Neuronal stem cell (in vitro differentiated cells): ENCODE results near the gene COL6A5.
A peak's percentile ranks its signal among the peaks of the same experiment; 100 is the strongest.

ENCODE experiments used
- DNase-seq: peaks from one replicate; pipeline ENCODE4 v3.0.0-alpha.2; 2013; ENCODE audit warnings: low spot score
- H2AFZ ChIP-seq: one replicate; pipeline ENCODE4 v1.6.1; 2013; ENCODE audit warnings: mild to moderate bottlenecking, low read length, inconsistent platforms
- H2AK5ac ChIP-seq: 2 replicates; pipeline ENCODE4 v1.6.1; 2013; ENCODE audit warnings: low read depth, mild to moderate bottlenecking, inconsistent platforms, low read length, moderate library complexity, mixed read lengths
- H2BK120ac ChIP-seq: 2 replicates; pipeline ENCODE4 v1.6.1; 2013; ENCODE audit warnings: low read depth, mild to moderate bottlenecking, inconsistent platforms, low read length, moderate library complexity, mixed read lengths
- H2BK12ac ChIP-seq: one replicate; pipeline ENCODE4 v1.6.1; 2013; ENCODE audit warnings: low read length, inconsistent platforms
- H2BK15ac ChIP-seq: 2 replicates; pipeline ENCODE4 v1.6.1; 2013; ENCODE audit warnings: mild to moderate bottlenecking, low read length, inconsistent platforms, mixed read lengths
- H2BK5ac ChIP-seq: one replicate; pipeline ENCODE4 v1.6.1; 2013; ENCODE audit warnings: inconsistent platforms, mild to moderate bottlenecking, low read length, moderate library complexity
- H3K14ac ChIP-seq: one replicate; pipeline ENCODE4 v1.6.1; 2013; ENCODE audit warnings: low read length, inconsistent platforms
- H3K18ac ChIP-seq: 2 replicates; pipeline ENCODE4 v1.6.1; 2013; ENCODE audit warnings: low read length, inconsistent platforms
- H3K23ac ChIP-seq: 2 replicates; pipeline ENCODE4 v1.6.1; 2013; ENCODE audit warnings: low read depth, mild to moderate bottlenecking, mixed read lengths, low read length, inconsistent platforms; ENCODE audit not compliant: poor library complexity
- H3K27ac ChIP-seq: replicated peaks from 3 replicates; pipeline ENCODE4 v1.5.1; 2013; ENCODE audit warnings: low read length, inconsistent platforms
- H3K27me3 ChIP-seq, 3 experiments: 2 replicates each; pipeline ENCODE4 v1.6.1; 2013; ENCODE audit warnings: low read length in 3 of 3, mild to moderate bottlenecking in 2 of 3, inconsistent platforms in 1 of 3, low read depth in 1 of 3, mixed read lengths in 1 of 3, moderate library complexity in 1 of 3; ENCODE audit not compliant: control insufficient read depth in 3 of 3, insufficient read depth in 3 of 3
- H3K36me3 ChIP-seq, 2 donors: replicated peaks in 1 of 2; 2 replicates each; pipeline ENCODE4 v1.6.1; 2013; ENCODE audit warnings: low read length in 2 of 2; ENCODE audit not compliant: control insufficient read depth in 2 of 2, insufficient read depth in 2 of 2
- H3K4ac ChIP-seq: 2 replicates; pipeline ENCODE4 v1.6.1; 2013; ENCODE audit warnings: inconsistent platforms, mild to moderate bottlenecking, low read length, moderate library complexity
- H3K4me1 ChIP-seq, 2 donors: 1 replicate in 1 of 2; 2 replicates in 1 of 2; pipeline ENCODE4 v1.6.1; 2013; ENCODE audit warnings: low read length in 2 of 2, low read depth in 1 of 2; ENCODE audit not compliant: control insufficient read depth in 2 of 2, insufficient read depth in 1 of 2
- H3K4me2 ChIP-seq: one replicate; pipeline ENCODE4 v1.6.1; 2013; ENCODE audit warnings: mild to moderate bottlenecking, low read length, inconsistent platforms; ENCODE audit not compliant: insufficient read depth, poor library complexity, severe bottlenecking
- H3K4me3 ChIP-seq, 2 donors: 2 replicates each; pipeline ENCODE4 v1.5.1; 2013; ENCODE audit warnings: low read length in 2 of 2, mild to moderate bottlenecking in 2 of 2, inconsistent platforms in 1 of 2, moderate library complexity in 1 of 2
- H3K79me1 ChIP-seq: one replicate; pipeline ENCODE4 v1.6.1; 2013; ENCODE audit warnings: low read depth, mild to moderate bottlenecking, inconsistent platforms, low read length, moderate library complexity
- H3K9ac ChIP-seq: one replicate; pipeline ENCODE4 v1.6.1; 2013; ENCODE audit warnings: mild to moderate bottlenecking, low read depth, low read length, inconsistent platforms; ENCODE audit not compliant: poor library complexity
- H3K9me3 ChIP-seq, 2 donors: replicated peaks in 1 of 2; 2 replicates each; pipeline versions ENCODE3 to v1.6.1; 2013; ENCODE audit warnings: low read length in 2 of 2, mild to moderate bottlenecking in 2 of 2, inconsistent platforms in 1 of 2, low read depth in 1 of 2, mixed read lengths in 1 of 2, moderate library complexity in 1 of 2; ENCODE audit not compliant: control insufficient read depth in 2 of 2, insufficient read depth in 1 of 2
- H4K8ac ChIP-seq: one replicate; pipeline ENCODE4 v1.6.1; 2013; ENCODE audit warnings: low read depth, mild to moderate bottlenecking, inconsistent platforms, low read length, moderate library complexity
- H4K91ac ChIP-seq: one replicate; pipeline ENCODE4 v1.6.1; 2013; ENCODE audit warnings: low read length, low read depth, mild to moderate bottlenecking, inconsistent platforms; ENCODE audit not compliant: poor library complexity
- WGBS, 2 donors: extraction: QIAGEN DNeasy Blood & Tissue Kit; methylation state at CpG; one replicate each; pipeline ENCODE4 v1.1.7; 2013; ENCODE audit warnings: missing lambda C conversion rate in 2 of 2, mixed read lengths in 1 of 2; ENCODE audit not compliant: insufficient read length in 2 of 2, insufficient replicate concordance in 1 of 2; ENCODE audit errors: extremely low coverage in 2 of 2; 5-methylcytosine and 5-hydroxymethylcytosine counted together

Gene COL6A5

GRCh38 chr3:130509008-130509407 is 163.5 kb downstream of the COL6A5 start:
- no peak overlapping the region for H2BK120ac ChIP-seq
- H3K23ac ChIP-seq = no peak overlapping the region
- no peak overlapping the region for H3K27ac ChIP-seq
- no CpG with 5 or more reads among the region's 6 CpGs for WGBS, 2 donors
- no peak overlapping the region for H2AFZ ChIP-seq
- no peak overlapping the region for H2BK12ac ChIP-seq
- H3K14ac ChIP-seq = no peak overlapping the region
- peaks cover 0 to 3% (median 0%) of the 10 kb centered on the region in 3 experiments for H3K27me3 ChIP-seq
- DNase-seq = no peak
- no peak overlapping the region for H4K8ac ChIP-seq
- H2BK15ac ChIP-seq = no peak overlapping the region
- no peak overlapping the region for H3K4me2 ChIP-seq
- H3K9me3 ChIP-seq = no peaks in the 10 kb centered on the region
- peaks cover 0 to 3% of the 10 kb centered on the region in 2 donors for H3K4me1 ChIP-seq
- no peak overlapping the region for H2BK5ac ChIP-seq
- no peak overlapping the region for H3K18ac ChIP-seq
- no peak overlapping the region for H3K9ac ChIP-seq
- no peaks in the 10 kb centered on the region for H3K36me3 ChIP-seq
- no peak overlapping the region for H3K4ac ChIP-seq
- no peaks in the 10 kb centered on the region for H3K79me1 ChIP-seq
- no peak overlapping the region for H3K4me3 ChIP-seq
- no peak overlapping the region for H2AK5ac ChIP-seq
- H4K91ac ChIP-seq = no peak overlapping the region

DNA sequence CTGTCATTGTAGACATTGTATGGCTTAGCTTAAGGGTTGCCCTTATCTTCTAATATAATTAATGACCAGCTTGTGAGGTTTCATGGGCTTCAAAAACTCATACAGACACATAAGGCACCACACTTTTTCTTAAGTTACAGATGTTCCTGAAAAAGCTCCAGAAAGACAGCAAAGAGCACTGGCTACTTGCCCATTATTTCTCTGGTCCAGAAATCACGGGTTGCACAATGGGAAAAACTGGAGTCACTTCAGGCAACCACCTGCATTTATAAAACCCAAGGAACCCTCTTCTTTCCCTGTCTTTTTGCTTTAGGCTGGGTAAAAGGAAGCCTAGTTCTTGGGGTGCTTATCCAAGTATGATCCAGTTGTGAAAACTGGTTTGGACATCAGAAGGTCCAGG is 169.2 kb downstream of the COL6A5 start:
- H3K4ac ChIP-seq = no peak overlapping the region
- no peak overlapping the region for H3K23ac ChIP-seq
- H2AFZ ChIP-seq = no peak overlapping the region
- H3K4me3 ChIP-seq = no peak overlapping the region
- no peak overlapping the region for H3K4me2 ChIP-seq
- no peak overlapping the region for H2BK5ac ChIP-seq
- no peak overlapping the region for H3K27ac ChIP-seq
- H3K4me1 ChIP-seq = peaks cover 0 to 4% of the 10 kb centered on the region in 2 donors
- no peak overlapping the region for H2BK12ac ChIP-seq
- WGBS, 2 donors = no CpG with 5 or more reads among the region's 1 CpG
- H2AK5ac ChIP-seq = no peak overlapping the region
- H2BK120ac ChIP-seq = no peak overlapping the region
- no peak overlapping the region for H3K14ac ChIP-seq
- H4K8ac ChIP-seq = no peak overlapping the region
- H3K36me3 ChIP-seq = no peaks in the 10 kb centered on the region
- H3K9ac ChIP-seq = no peak overlapping the region
- no peak overlapping the region for H2BK15ac ChIP-seq
- H3K18ac ChIP-seq = no peak overlapping the region
- peaks cover 0 to 46% (median 23%) of the 10 kb centered on the region in 3 experiments for H3K27me3 ChIP-seq
- H3K79me1 ChIP-seq = no peaks in the 10 kb centered on the region
- no peak overlapping the region for H4K91ac ChIP-seq
- no peak for DNase-seq
- H3K9me3 ChIP-seq = peaks cover 0 to 2% of the 10 kb centered on the region in 2 donors

GRCh38 chr3:130515755-130516154 is 170.3 kb downstream of the COL6A5 start:
- WGBS, 2 donors = no CpG with 5 or more reads among the region's 2 CpGs
- Histone ChIP-seq H3K4me1 (peaks cover 0 to 4% of the 10 kb centered on the region in 2 donors), H2BK5ac (no peak overlapping the region), H2BK12ac (no peak overlapping the region), H3K27me3 (peaks cover 0 to 46% (median 23%) of the 10 kb centered on the region in 3 experiments), H2BK120ac (no peak overlapping the region), H3K18ac (no peak overlapping the region), H3K27ac (no peak overlapping the region), H2BK15ac (no peak overlapping the region), H3K9me3 (peaks cover 0 to 2% of the 10 kb centered on the region in 2 donors), H3K4ac (no peak overlapping the region), H3K9ac (no peak overlapping the region), H2AFZ (no peak overlapping the region), H4K91ac (no peak overlapping the region), H3K14ac (no peak overlapping the region), H2AK5ac (no peak overlapping the region), H3K79me1 (no peaks in the 10 kb centered on the region), H3K36me3 (no peaks in the 10 kb centered on the region), H4K8ac (no peak overlapping the region), H3K4me3 (no peak overlapping the region), H3K4me2 (no peak overlapping the region), H3K23ac (no peak overlapping the region)
- no peak for DNase-seq

DNA sequence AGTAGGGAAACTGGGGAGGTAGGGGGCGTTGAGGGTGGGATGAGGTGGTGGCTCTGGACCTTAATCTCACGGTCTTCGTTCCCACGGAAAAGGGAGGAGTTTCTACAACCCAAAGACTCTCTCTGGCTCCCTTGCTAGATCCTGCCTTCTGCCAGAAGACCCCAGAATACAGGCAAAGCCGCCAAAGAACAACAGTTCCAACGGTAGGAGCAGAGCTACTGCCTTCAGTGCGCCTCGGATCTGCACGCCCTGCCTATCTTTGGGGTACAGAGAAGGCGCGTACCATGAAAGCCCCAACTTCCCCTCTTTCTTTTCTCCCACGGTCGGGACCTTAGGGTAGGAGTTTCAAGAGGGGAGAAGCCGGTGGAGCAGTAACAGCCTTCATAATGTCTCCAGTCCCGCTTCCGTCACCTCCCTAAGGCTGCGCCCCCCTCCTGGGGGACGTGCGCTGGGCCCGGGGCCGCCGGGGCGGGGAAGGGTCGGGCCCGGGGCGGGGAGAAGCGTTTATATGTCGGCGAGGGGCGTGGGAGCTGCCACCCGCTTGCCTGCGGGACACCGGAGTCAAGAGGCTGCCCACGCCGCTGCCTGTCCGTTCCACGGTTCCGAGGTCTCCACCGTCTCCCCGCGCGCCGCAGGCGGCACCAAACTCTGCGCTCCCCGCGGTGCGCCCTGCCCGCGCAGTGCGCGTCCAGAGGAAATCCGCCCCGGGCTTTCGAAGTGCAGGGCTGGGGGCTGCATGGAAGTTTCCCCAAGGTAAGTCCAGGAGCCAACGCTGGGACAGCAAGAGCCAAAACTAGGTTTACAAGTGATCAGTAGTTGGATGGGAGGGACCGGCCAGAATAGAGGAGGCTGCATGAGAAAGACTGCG is 171.4 kb downstream of the COL6A5 start, which contains the start of gene COL6A6:
COL6A6 (plus strand) TSS at position 533 of the 868 bp plus-strand sequence. CDS start 43,188 bp downstream, outside the sequence.
- no peak within 1 kb of the TSS for H4K8ac ChIP-seq
- H2AK5ac ChIP-seq = no peak within 1 kb of the TSS
- peaks cover 0 to 2% of the 10 kb centered on the region in 2 donors for H3K9me3 ChIP-seq
- H2BK15ac ChIP-seq = no peak within 1 kb of the TSS
- peaks cover 0 to 46% (median 23%) of the 10 kb centered on the region in 3 experiments for H3K27me3 ChIP-seq
- H3K4me2 ChIP-seq = peak within 1 kb of the TSS; percentile 51
- H3K4ac ChIP-seq = no peak within 1 kb of the TSS
- no peak within 1 kb of the TSS for H3K23ac ChIP-seq
- no peak within 1 kb of the TSS for H4K91ac ChIP-seq
- no CpG with 5 or more reads among the region's 58 CpGs for WGBS, 2 donors
- H2AFZ ChIP-seq = peak within 1 kb of the TSS; percentile 40
- peak within 1 kb of the TSS; percentile 25 for H3K14ac ChIP-seq
- DNase-seq = no peak
- no peak within 1 kb of the TSS for H2BK12ac ChIP-seq
- H2BK5ac ChIP-seq = no peak within 1 kb of the TSS
- H3K4me1 ChIP-seq = peaks cover 0 to 4% of the 10 kb centered on the region in 2 donors
- no peaks in the 10 kb centered on the region for H3K79me1 ChIP-seq
- no peak within 1 kb of the TSS for H3K27ac ChIP-seq
- peak within 1 kb of the TSS; percentile 4 for H2BK120ac ChIP-seq
- H3K4me3 ChIP-seq = peak within 1 kb of the TSS in 1 of 2 donors; percentile 83
- H3K9ac ChIP-seq = no peak within 1 kb of the TSS
- peak within 1 kb of the TSS; percentile 76 for H3K18ac ChIP-seq
- H3K36me3 ChIP-seq = no peaks in the 10 kb centered on the region
